BJ (cell line): ENCODE measurements around the gene SNRNP35. TPM values are rescaled to one million over a fixed set of nuclear protein-coding genes. Genes with fewer than 3 reads are reported as not detected.
A peak's percentile ranks its signal among the peaks of the same experiment; 100 is the strongest.
"Not testable (repeated sequence)": the region's sequence is repeated elsewhere in the genome, so short reads cannot be mapped to it uniquely, and the experiment has no call there.

Source experiments
- CTCF ChIA-PET: fragments of 350-600 bp; formaldehyde crosslinking; extraction: SDS; loops from one replicate; lab custom pipeline; 2021; ENCODE audit warnings: antibody characterized with exemption, inconsistent platforms; lab: Yijun Ruan, JAX
- POLR2A ChIA-PET: fragments of 300-600 bp; sonication (Branson Sonifier 250); formaldehyde crosslinking; extraction: SDS; loops from one replicate; lab custom pipeline; 2021; ENCODE audit warnings: antibody characterized with exemption; lab: Charles Lee
- DNase-seq: peaks from one replicate; pipeline ENCODE4 v3.0.0-alpha.2; 2011; ENCODE audit warnings: low read depth
- H3K27me3 ChIP-seq: 2 replicates; pipeline ENCODE4 v1.6.0; 2011; ENCODE audit warnings: low read length; ENCODE audit not compliant: control insufficient read depth, insufficient read depth
- H3K36me3 ChIP-seq: 2 replicates; pipeline ENCODE4 v1.5.1; 2011; ENCODE audit warnings: low read length; ENCODE audit not compliant: control insufficient read depth, insufficient read depth
- H3K4me3 ChIP-seq: 2 replicates; pipeline ENCODE4 v1.5.1; 2011; ENCODE audit warnings: low read depth, mild to moderate bottlenecking, control low read depth, low read length
- CTCF ChIP-seq: IDR thresholded peaks from 2 replicates; pipeline ENCODE4 v1.5.1; 2011; ENCODE audit warnings: low read depth, mild to moderate bottlenecking, control low read depth, inconsistent platforms, low read length, moderate library complexity; ENCODE audit not compliant: insufficient read depth
- polyA plus RNA-seq: library from polyadenylated mRNA; depleted of rRNA; stranded (reverse); fragments of >200 nt; gene quantifications from 2 replicates; pipeline ENCODE4 v1.2.3, GENCODE V29; 2011

The SNRNP35 gene
- polyA plus RNA-seq, 1 experiment = 7.5 TPM

- no peaks in the 10 kb centered on the region for H3K36me3 ChIP-seq
- H3K4me3 ChIP-seq = no peak overlapping the region
- TF ChIP-seq CTCF = no peak
- no peaks in the 10 kb centered on the region for H3K27me3 ChIP-seq
- DNase-seq = peak; percentile 92
- CTCF ChIA-PET = interaction anchor here (0.5 kb wide), 1 partner anchor 14 kb away, joined by 4 read pairs; no protein-coding TSS in a partner anchor
- POLR2A ChIA-PET = no interaction called here
These were observed 12.3 kb upstream of the SNRNP35 start for GRCh38 chr12:123445388-123446332.

- ChIA-PET CTCF (no interaction called here), POLR2A (no interaction called here)
- DNase-seq = no peak
- no peak for TF ChIP-seq CTCF
- no peak overlapping the region for H3K4me3 ChIP-seq
- H3K27me3 ChIP-seq = no peaks in the 10 kb centered on the region
- no peaks in the 10 kb centered on the region for H3K36me3 ChIP-seq
These were observed 11.6 kb upstream of the SNRNP35 start for GRCh38 chr12:123446333-123446713.

GRCh38 chr12:123449249-123449733 is 8.6 kb upstream of the SNRNP35 start:
- no peak for DNase-seq
- ChIA-PET POLR2A (no interaction called here), CTCF (no interaction called here)
- H3K27me3 ChIP-seq = no peaks in the 10 kb centered on the region
- no peak for TF ChIP-seq CTCF
- no peaks in the 10 kb centered on the region for H3K36me3 ChIP-seq
- no peak overlapping the region for H3K4me3 ChIP-seq

GRCh38 chr12:123449856-123450255 is 8.1 kb upstream of the SNRNP35 start:
- H3K4me3 ChIP-seq = no peak overlapping the region
- CTCF ChIA-PET = no interaction called here
- no peaks in the 10 kb centered on the region for H3K36me3 ChIP-seq
- POLR2A ChIA-PET = no interaction called here
- no peaks in the 10 kb centered on the region for H3K27me3 ChIP-seq
- DNase-seq = no peak
- TF ChIP-seq CTCF = no peak

GRCh38 chr12:123450636-123451035 is 7.3 kb upstream of the SNRNP35 start:
- Histone ChIP-seq H3K36me3 (no peaks in the 10 kb centered on the region), H3K4me3 (no peak overlapping the region), H3K27me3 (no peaks in the 10 kb centered on the region)
- no peak for TF ChIP-seq CTCF
- ChIA-PET CTCF (no interaction called here), POLR2A (no interaction called here)
- DNase-seq = no peak

GRCh38 chr12:123452276-123452550 is 5.7 kb upstream of the SNRNP35 start:
- POLR2A ChIA-PET = interaction anchor here (0.6 kb wide), 1 partner anchor 17 kb away, joined by 3 read pairs; no protein-coding TSS in a partner anchor
- CTCF ChIA-PET, DNase-seq, H3K27me3 ChIP-seq, H3K4me3 ChIP-seq, H3K36me3 ChIP-seq: not testable (repeated sequence)
